Common myeloid progenitor, CD34-positive (primary cell): ENCODE data around the gene INSL3.

Source experiments
- CTCF ChIA-PET: fragments of 350-600 bp; sonication (Branson Sonifier 250); formaldehyde crosslinking; loops from one replicate; lab custom pipeline; 2021; ENCODE audit warnings: antibody characterized with exemption; lab: Charles Lee
- POLR2A ChIA-PET: fragments of 350-600 bp; sonication (Branson Sonifier 250); formaldehyde crosslinking; loops from one replicate; lab custom pipeline; 2021; ENCODE audit warnings: antibody characterized with exemption; lab: Charles Lee
- DNase-seq, 3 donors: peaks; one replicate each; pipeline versions ENCODE4 v3.0.0 to v3.0.0-alpha.2; 2013
- H3K27ac ChIP-seq, 2 experiments: 1 replicate in 1 of 2; 2 replicates in 1 of 2; pipeline ENCODE4 v1.7.0; 2013; ENCODE audit warnings: inconsistent platforms in 2 of 2, low read length in 2 of 2, mild to moderate bottlenecking in 2 of 2, low read depth in 1 of 2, moderate library complexity in 1 of 2; ENCODE audit not compliant: severe bottlenecking in 2 of 2, insufficient read depth in 1 of 2, poor library complexity in 1 of 2
- H3K27me3 ChIP-seq, 5 experiments: replicated peaks in 2 of 5; 1 replicate in 3 of 5; 2 replicates in 2 of 5; pipeline versions ENCODE4 v1.6.1 to v1.7.0; 2013; ENCODE audit warnings: low read length in 4 of 5, mild to moderate bottlenecking in 2 of 5, moderate library complexity in 2 of 5, inconsistent platforms in 1 of 5; ENCODE audit not compliant: insufficient read depth in 5 of 5, control insufficient read depth in 4 of 5
- H3K36me3 ChIP-seq, 4 experiments: 1 replicate in 2 of 4; 2 replicates in 2 of 4; pipeline versions ENCODE4 v1.6.1 to v1.7.0; 2013; ENCODE audit warnings: low read length in 3 of 4, control low read depth in 1 of 4, mild to moderate bottlenecking in 1 of 4; ENCODE audit not compliant: control insufficient read depth in 4 of 4, insufficient read depth in 4 of 4
- H3K4me1 ChIP-seq, 4 experiments: 1 replicate in 3 of 4; 2 replicates in 1 of 4; pipeline versions ENCODE4 v1.6.1 to v1.7.1; 2013; ENCODE audit warnings: low read length in 3 of 4, mild to moderate bottlenecking in 3 of 4, control low read depth in 1 of 4, inconsistent platforms in 1 of 4, moderate library complexity in 1 of 4; ENCODE audit not compliant: control insufficient read depth in 4 of 4, insufficient read depth in 4 of 4; ENCODE audit errors: control extremely low read depth in 1 of 4
- H3K4me3 ChIP-seq, 7 experiments: 1 replicate in 4 of 7; 2 replicates in 3 of 7; pipeline versions ENCODE4 v1.5.1 to v1.7.0; 2013; ENCODE audit warnings: mild to moderate bottlenecking in 7 of 7, low read length in 6 of 7, moderate library complexity in 6 of 7, inconsistent platforms in 2 of 7, low read depth in 2 of 7, control low read depth in 1 of 7; ENCODE audit not compliant: insufficient read depth in 4 of 7, control insufficient read depth in 1 of 7; ENCODE audit errors: extremely low read depth in 1 of 7
- H3K9me3 ChIP-seq, 5 experiments: 1 replicate in 4 of 5; 2 replicates in 1 of 5; pipeline versions ENCODE4 v1.6.1 to v1.7.1; 2013; ENCODE audit warnings: low read length in 4 of 5, mild to moderate bottlenecking in 2 of 5, inconsistent platforms in 1 of 5, low read depth in 1 of 5, moderate library complexity in 1 of 5; ENCODE audit not compliant: control insufficient read depth in 4 of 5, insufficient read depth in 2 of 5; ENCODE audit errors: control extremely low read depth in 1 of 5
- WGBS: methylation state at CpG from one replicate; pipeline ENCODE4 v1.1.5; 2013; ENCODE audit not compliant: insufficient coverage; 5-methylcytosine and 5-hydroxymethylcytosine counted together

INSL3 gene

GRCh38 chr19:17794731-17795494, 26.4 kb downstream of the INSL3 start, which contains the start of gene B3GNT3:
B3GNT3 (plus strand) TSS chr19:17795138; CDS start chr19:17807808, 12,670 bp downstream.
- peak in 1 of 3 donors; percentile 41 for DNase-seq
- ChIA-PET POLR2A (no interaction called here), CTCF (interaction anchor here (0.8 to 5.6 kb wide), 5 partner anchors 8 to 64 kb away, joined by 3 to 36 read pairs (median 6); partner anchors contain the start of gene RPL18A)
- Histone ChIP-seq H3K36me3 (no peaks in the 10 kb centered on the region), H3K4me3 (peak within 1 kb of the TSS in 6 of 7 experiments; percentile 26 to 72 (median 57)), H3K4me1 (peaks cover 2 to 59% (median 51%) of the 10 kb centered on the region in 4 experiments), H3K27me3 (no peaks in the 10 kb centered on the region), H3K27ac (no peak within 1 kb of the TSS), H3K9me3 (no peaks in the 10 kb centered on the region)
- 1% methylated on average over 45 of the region's 50 CpGs for WGBS

DNA sequence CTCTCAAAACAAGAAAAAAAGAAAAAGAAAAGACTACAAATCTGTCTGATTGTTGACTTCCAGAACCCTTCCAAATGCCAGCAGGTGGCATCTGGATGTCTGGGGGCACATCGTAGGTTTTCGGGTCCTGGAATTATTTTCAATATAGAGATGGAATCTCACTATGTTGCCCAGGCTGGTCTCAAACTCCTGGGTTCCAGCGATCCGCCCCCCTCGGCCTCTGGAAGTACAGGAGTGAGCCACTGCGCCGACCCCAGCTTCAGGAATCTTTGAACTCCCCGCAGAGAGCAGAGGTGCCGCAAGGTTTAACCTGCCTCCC, 26.9 kb downstream of the INSL3 start:
- POLR2A ChIA-PET = interaction anchor here (0.8 kb wide), 1 partner anchor 53 kb away, joined by 4 read pairs; the partner anchor contains the start of gene JAK3
- CTCF ChIA-PET = interaction anchor here (0.5 to 5.6 kb wide), 7 partner anchors 9 to 60 kb away, joined by 3 to 36 read pairs (median 3); partner anchors contain the start of gene JAK3
- peak overlapping the region in 3 of 7 experiments; percentile 53 to 72 (median 64) for H3K4me3 ChIP-seq
- 36% methylated on average over 9 of the region's 9 CpGs for WGBS
- peaks cover 3 to 60% (median 53%) of the 10 kb centered on the region in 4 experiments for H3K4me1 ChIP-seq
- H3K27me3 ChIP-seq = no peaks in the 10 kb centered on the region
- DNase-seq = peak in 1 of 3 donors; percentile 24
- H3K9me3 ChIP-seq = no peaks in the 10 kb centered on the region
- no peak overlapping the region for H3K27ac ChIP-seq
- H3K36me3 ChIP-seq = peaks cover 0 to 3% (median under 1%) of the 10 kb centered on the region in 4 experiments

DNA sequence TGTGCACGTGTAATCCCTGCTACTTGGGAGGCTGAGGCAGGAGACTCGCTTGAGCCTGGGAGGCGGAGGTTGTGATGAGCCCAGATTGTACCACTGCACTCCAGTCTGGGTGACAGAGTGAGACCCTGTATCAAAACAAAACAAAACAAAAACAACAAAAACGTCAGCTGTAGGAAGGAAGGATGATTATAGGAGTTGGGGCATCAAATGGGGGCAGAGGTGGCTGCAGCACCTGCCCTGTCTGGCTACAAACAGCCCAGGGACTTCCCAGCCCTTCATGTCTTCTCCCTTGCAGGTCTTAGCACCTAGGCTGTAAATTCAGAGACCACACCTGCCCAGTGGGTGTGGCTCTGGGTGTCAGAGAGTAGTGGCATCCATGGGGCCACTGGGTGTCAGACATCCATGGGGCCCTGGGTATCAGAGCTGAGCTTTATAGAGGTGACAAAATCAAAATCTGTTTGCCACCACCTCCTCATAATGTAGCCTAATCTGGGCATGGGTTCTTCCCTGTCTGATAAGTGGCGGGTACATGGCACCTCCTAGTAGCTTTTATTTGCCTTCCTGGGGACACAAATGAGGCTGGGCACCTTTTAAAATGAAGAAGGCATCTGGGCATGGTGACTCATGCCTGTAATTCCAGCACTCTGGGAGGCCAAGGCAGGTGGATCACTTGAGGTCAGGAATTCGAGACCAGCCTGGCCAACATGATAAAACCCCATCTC, 31.1 kb downstream of the INSL3 start:
- CTCF ChIA-PET = interaction anchor here (0.9 to 5.6 kb wide), 7 partner anchors 9 to 69 kb away, joined by 3 to 36 read pairs (median 7); partner anchors contain the start of gene RPL18A
- Histone ChIP-seq H3K4me1 (peaks cover 3 to 48% (median 41%) of the 10 kb centered on the region in 4 experiments), H3K27ac (no peak overlapping the region), H3K27me3 (no peaks in the 10 kb centered on the region), H3K9me3 (no peaks in the 10 kb centered on the region), H3K36me3 (peaks cover 0 to 24% (median 10%) of the 10 kb centered on the region in 4 experiments), H3K4me3 (no peak overlapping the region)
- 91% methylated on average over 2 of the region's 6 CpGs for WGBS
- DNase-seq = peak in 1 of 3 donors; percentile 52
- POLR2A ChIA-PET = no interaction called here

- no peak overlapping the region for H3K4me3 ChIP-seq
- no peak overlapping the region for H3K27ac ChIP-seq
- WGBS = no CpG with 5 or more reads among the region's 2 CpGs
- no peaks in the 10 kb centered on the region for H3K27me3 ChIP-seq
- no peaks in the 10 kb centered on the region for H3K9me3 ChIP-seq
- CTCF ChIA-PET = interaction anchor here (0.8 to 2.3 kb wide), 7 partner anchors 10 to 149 kb away, joined by 3 to 6 read pairs (median 3); no protein-coding TSS in a partner anchor
- POLR2A ChIA-PET = no interaction called here
- peaks cover 3 to 37% (median 33%) of the 10 kb centered on the region in 4 experiments for H3K4me1 ChIP-seq
- no peak for DNase-seq
- H3K36me3 ChIP-seq = peaks cover 5 to 35% (median 15%) of the 10 kb centered on the region in 4 experiments
These were observed 32.7 kb downstream of the INSL3 start for GRCh38 chr19:17788632-17789031.

- Histone ChIP-seq H3K36me3 (peaks cover 5 to 42% (median 22%) of the 10 kb centered on the region in 4 experiments), H3K9me3 (no peaks in the 10 kb centered on the region), H3K4me1 (peaks cover 3 to 31% (median 29%) of the 10 kb centered on the region in 4 experiments), H3K4me3 (no peak overlapping the region), H3K27ac (no peak overlapping the region), H3K27me3 (no peaks in the 10 kb centered on the region)
- 94% methylated on average over 10 of the region's 14 CpGs for whole genome bisulfite sequencing
- ChIA-PET POLR2A (interaction anchor here (0.7 kb wide), 1 partner anchor 60 kb away, joined by 5 read pairs; the partner anchor contains the start of gene JAK3), CTCF (interaction anchor here (0.7 to 1.0 kb wide), 2 partner anchors 72 to 150 kb away, joined by 3 read pairs; partner anchors contain the start of gene RPL18A)
- DNase-seq = no peak
These were observed 33.9 kb downstream of the INSL3 start for GRCh38 chr19:17787274-17787913.

DNA sequence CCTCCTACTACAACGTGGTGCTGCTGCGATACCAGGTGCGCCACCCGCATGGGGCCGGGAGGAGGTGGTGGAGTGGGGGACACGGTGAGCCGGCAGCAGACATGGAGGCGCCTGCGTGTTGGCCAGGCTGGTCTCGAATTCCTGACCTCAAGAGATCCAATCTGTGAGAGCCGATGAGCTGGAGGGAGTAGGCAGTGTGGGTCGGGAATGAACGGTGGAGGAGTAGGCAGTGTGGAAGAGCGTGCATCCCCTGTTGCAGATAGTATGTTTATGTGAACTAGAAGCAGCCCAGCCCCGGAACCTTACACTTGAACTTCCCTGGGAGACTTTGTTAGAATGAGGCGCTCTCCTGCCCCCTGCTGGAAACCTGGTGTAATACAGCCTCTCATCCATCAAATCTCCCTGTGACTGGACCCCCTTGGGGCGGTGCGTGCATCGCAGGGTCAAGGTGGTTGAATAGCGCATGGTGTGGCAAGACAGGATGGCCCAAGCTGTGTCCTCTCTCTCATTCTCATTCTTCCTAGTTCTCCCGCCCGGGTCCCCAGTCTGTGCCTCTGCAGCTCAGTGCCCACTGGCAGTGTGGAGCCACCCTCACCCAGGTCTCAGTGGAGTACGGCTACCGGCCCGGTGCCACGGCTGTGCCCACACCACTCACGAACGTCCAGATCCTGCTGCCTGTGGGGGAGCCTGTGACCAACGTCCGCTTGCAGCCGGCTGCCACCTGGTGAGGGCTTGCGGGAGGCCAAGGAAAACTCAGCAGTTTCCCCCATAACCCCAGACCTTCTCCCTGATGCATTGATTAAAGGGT, 36.9 kb downstream of the INSL3 start:
- H3K4me3 ChIP-seq = no peak overlapping the region
- no peak overlapping the region for H3K27ac ChIP-seq
- peaks cover 5 to 55% (median 29%) of the 10 kb centered on the region in 4 experiments for H3K36me3 ChIP-seq
- peak; percentile 71 to 84 (median 77) for DNase-seq
- CTCF ChIA-PET = interaction anchor here (0.6 to 3.5 kb wide), 13 partner anchors 10 to 91 kb away, joined by 3 to 20 read pairs (median 5); partner anchors contain the start of genes B3GNT3 and RPL18A
- H3K27me3 ChIP-seq = no peaks in the 10 kb centered on the region
- H3K9me3 ChIP-seq = no peaks in the 10 kb centered on the region
- POLR2A ChIA-PET = no interaction called here
- 78% methylated on average over 25 of the region's 32 CpGs for WGBS
- peaks cover 0 to 10% (median 9%) of the 10 kb centered on the region in 4 experiments for H3K4me1 ChIP-seq
